GM23338 (cell line): ENCODE measurements around the gene NGF. TPM values are rescaled to one million over a fixed set of nuclear protein-coding genes. Genes with fewer than 3 reads are reported as not detected.

Experiments used
- ATAC-seq: fragments of 200-7000 bp; cut with Tn5 transposase; 3 replicates; pipeline ENCODE4 v1.9.1; 2020
- DNase-seq: peaks from one replicate; pipeline ENCODE4 v3.0.0-alpha.2; 2015; ENCODE audit warnings: low spot score
- H2AFZ ChIP-seq: fragments of 200-600 bp; sonication (generic); 2 replicates; pipeline ENCODE4 v1.8.0; 2016; ENCODE audit warnings: antibody characterized with exemption, mild to moderate bottlenecking, moderate library complexity
- H3F3A ChIP-seq: fragments of 200-600 bp; sonication (generic); replicated peaks from 2 replicates; pipeline ENCODE4 v1.8.0; 2017; ENCODE audit warnings: antibody characterized with exemption, mixed run types, low read depth
- H3K27ac ChIP-seq: fragments of 200-600 bp; sonication (generic); 2 replicates; pipeline ENCODE4 v1.6.1; 2016; ENCODE audit warnings: low read depth
- H3K27me3 ChIP-seq: fragments of 200-600 bp; sonication (generic); 2 replicates; pipeline ENCODE4 v1.8.0; 2016; ENCODE audit warnings: mild to moderate bottlenecking, mixed run types, moderate library complexity; ENCODE audit not compliant: insufficient read depth
- H3K36me3 ChIP-seq: fragments of 200-600 bp; sonication (generic); 2 replicates; pipeline ENCODE4 v1.8.0; 2016; ENCODE audit warnings: mild to moderate bottlenecking; ENCODE audit not compliant: insufficient read depth
- H3K4me1 ChIP-seq: fragments of 200-600 bp; sonication (generic); 2 replicates; pipeline ENCODE4 v1.8.0; 2016; ENCODE audit warnings: mild to moderate bottlenecking, moderate library complexity; ENCODE audit not compliant: insufficient read depth
- H3K4me2 ChIP-seq: fragments of 200-600 bp; sonication (generic); 2 replicates; pipeline ENCODE4 v1.7.1; 2017; ENCODE audit warnings: mixed run types
- H3K4me3 ChIP-seq: fragments of 200-600 bp; sonication (generic); 2 replicates; pipeline ENCODE4 v1.6.1; 2016; ENCODE audit warnings: mixed run types
- H3K79me2 ChIP-seq: fragments of 200-600 bp; sonication (generic); replicated peaks from 2 replicates; pipeline ENCODE4 v1.8.0; 2017; ENCODE audit warnings: mild to moderate bottlenecking; ENCODE audit not compliant: insufficient read depth
- H3K9me2 ChIP-seq: fragments of 200-600 bp; sonication (generic); 2 replicates; pipeline ENCODE4 v1.8.0; 2017; ENCODE audit not compliant: insufficient read depth
- H4K20me1 ChIP-seq: fragments of 200-600 bp; sonication (generic); replicated peaks from 2 replicates; pipeline ENCODE4 v1.8.0; 2017; ENCODE audit warnings: mild to moderate bottlenecking; ENCODE audit not compliant: insufficient read depth
- H3K27ac Mint-ChIP-seq: 2 replicates; pipeline ENCODE4 v1.8.0; 2020; ENCODE audit warnings: inconsistent platforms, mild to moderate bottlenecking, moderate library complexity, mixed read lengths
- H3K27me3 Mint-ChIP-seq: 3 replicates; pipeline ENCODE4 v1.8.0; 2022; ENCODE audit warnings: low read depth, mild to moderate bottlenecking, moderate library complexity, mixed read lengths, inconsistent platforms; ENCODE audit not compliant: insufficient read depth, poor library complexity
- H3K36me3 Mint-ChIP-seq: 3 replicates; pipeline ENCODE4 v1.8.0; 2021; ENCODE audit warnings: low read depth, mild to moderate bottlenecking, inconsistent platforms, moderate library complexity, mixed read lengths
- H3K4me1 Mint-ChIP-seq: 3 replicates; pipeline ENCODE4 v1.8.0; 2020; ENCODE audit warnings: mild to moderate bottlenecking, inconsistent platforms, mixed read lengths
- H3K4me3 Mint-ChIP-seq: 3 replicates; pipeline ENCODE4 v1.8.0; 2021; ENCODE audit warnings: moderate library complexity, mild to moderate bottlenecking, inconsistent platforms, mixed read lengths
- H3K9me3 Mint-ChIP-seq: 3 replicates; pipeline ENCODE4 v1.8.0; 2020; ENCODE audit warnings: moderate library complexity, mild to moderate bottlenecking, inconsistent platforms, mixed read lengths
- CREB1 ChIP-seq: fragments of 250-450 bp; sonication (Bioruptor Pico); IDR thresholded peaks from 2 replicates; pipeline ENCODE4 v1.5.0; 2020; ENCODE audit warnings: low read depth, mild to moderate bottlenecking, moderate library complexity
- CTCF ChIP-seq, 2 experiments: fragments of 200-600 bp in 1 of 2; sonication (generic) in 1 of 2; conservative IDR thresholded peaks; 2 replicates each; pipeline versions ENCODE4 v1.5.1 to v1.6.1; 2016 to 2017; ENCODE audit warnings: antibody characterized with exemption in 2 of 2, low read depth in 2 of 2, mild to moderate bottlenecking in 2 of 2, moderate library complexity in 1 of 2
- EZH2 ChIP-seq: fragments of 200-600 bp; sonication (generic); IDR thresholded peaks from one replicate; pipeline ENCODE4 v1.8.0; 2017; ENCODE audit warnings: antibody characterized with exemption, mild to moderate bottlenecking, low read depth; ENCODE audit not compliant: unreplicated experiment
- JUNB ChIP-seq: IDR thresholded peaks from one replicate; pipeline ENCODE4 v1.6.1; 2016; ENCODE audit warnings: antibody characterized with exemption; ENCODE audit not compliant: unreplicated experiment
- NANOG ChIP-seq: IDR thresholded peaks from 2 replicates; pipeline ENCODE4 v1.6.1; 2016; ENCODE audit warnings: antibody characterized with exemption, borderline replicate concordance
- POLR2AphosphoS5 ChIP-seq: IDR thresholded peaks from 2 replicates; pipeline ENCODE4 v1.6.1; 2016; ENCODE audit warnings: antibody characterized with exemption, low read depth
- REST ChIP-seq: IDR thresholded peaks from one replicate; pipeline ENCODE4 v1.6.1; 2018; ENCODE audit warnings: antibody characterized with exemption; ENCODE audit not compliant: unreplicated experiment
- STAT1 ChIP-seq: IDR thresholded peaks from one replicate; pipeline ENCODE4 v1.6.1; 2016; ENCODE audit warnings: antibody characterized with exemption; ENCODE audit not compliant: unreplicated experiment
- ZNF114 ChIP-seq: fragments of 250-450 bp; sonication (Bioruptor Pico); IDR thresholded peaks from 2 replicates; pipeline ENCODE4 v1.5.0; 2020; ENCODE audit warnings: mild to moderate bottlenecking, moderate library complexity
- ZNF331 ChIP-seq: fragments of 250-450 bp; sonication (Bioruptor Pico); IDR thresholded peaks from 2 replicates; pipeline ENCODE4 v1.5.0; 2020; ENCODE audit warnings: low read depth, mild to moderate bottlenecking, moderate library complexity
- polyA plus RNA-seq: library from polyadenylated mRNA; unstranded; fragments of >200 nt; fragmentation: Nextera tagmentation; extraction: Ambion mirVana; gene quantifications from 2 replicates; pipeline ENCODE4 v1.2.1, GENCODE V29; 2016
- total RNA-seq: library from RNA; depleted of rRNA; stranded (reverse); fragments of >200 nt; shearing (Covaris generic); gene quantifications from 2 replicates; pipeline ENCODE4 v1.2.3, GENCODE V29; 2014

Gene NGF
- total and polyA plus RNA-seq, 2 experiments from 2014 or later: 0.28 to 0.92 TPM

DNA sequence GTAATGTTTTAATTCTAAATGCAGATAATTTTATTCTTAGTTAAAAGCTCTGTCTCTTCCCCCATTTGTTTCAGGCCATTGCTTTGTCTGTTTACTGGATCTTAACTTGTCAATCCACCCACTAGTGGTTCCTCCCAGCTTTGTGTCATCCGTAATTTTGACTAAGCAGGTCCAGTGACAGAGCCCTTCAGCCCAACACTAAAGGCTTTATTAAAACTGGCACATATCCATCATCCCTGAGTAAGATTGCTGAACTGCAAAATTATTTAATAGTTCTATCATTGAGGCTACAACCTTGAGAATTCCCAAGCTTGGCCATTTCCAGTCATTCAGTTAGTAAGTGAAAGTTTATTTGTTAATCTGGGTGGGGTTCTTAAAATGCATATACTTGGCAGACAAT, 96.7 kb downstream of the NGF start:
- no peak overlapping the region for H3K27ac Mint-ChIP-seq
- no peak overlapping the region for H3K4me3 Mint-ChIP-seq
- ATAC-seq (no peak), DNase-seq (no peak)
- Histone ChIP-seq H4K20me1 (no peaks in the 10 kb centered on the region), H3F3A (no peaks in the 10 kb centered on the region), H3K4me1 (no peaks in the 10 kb centered on the region), H3K4me3 (no peak overlapping the region), H3K27me3 (no peaks in the 10 kb centered on the region), H3K4me2 (no peak overlapping the region), H3K27ac (no peak overlapping the region), H2AFZ (no peak overlapping the region), H3K9me2 (peaks cover 9% of the 10 kb centered on the region; the same call in 1 of the 2 replicates), H3K79me2 (no peaks in the 10 kb centered on the region), H3K36me3 (no peaks in the 10 kb centered on the region)
- no peaks in the 10 kb centered on the region for H3K27me3 Mint-ChIP-seq
- H3K9me3 Mint-ChIP-seq: peaks cover 5% of the 10 kb centered on the region; the same call in 1 of the 3 replicates
- TF ChIP-seq CREB1 (no peak), STAT1 (no peak), ZNF331 (CRISPR knock-in tag) (no peak), EZH2 (no peak), ZNF114 (CRISPR knock-in tag) (no peak), CTCF (conservative IDR thresholded peaks at IDR 0.05; ENCODE audit: low read depth in 2 of 2) (no peak)
- no peaks in the 10 kb centered on the region for H3K36me3 Mint-ChIP-seq
- peaks cover 3% of the 10 kb centered on the region; the same call in 2 of the 3 replicates for H3K4me1 Mint-ChIP-seq

DNA sequence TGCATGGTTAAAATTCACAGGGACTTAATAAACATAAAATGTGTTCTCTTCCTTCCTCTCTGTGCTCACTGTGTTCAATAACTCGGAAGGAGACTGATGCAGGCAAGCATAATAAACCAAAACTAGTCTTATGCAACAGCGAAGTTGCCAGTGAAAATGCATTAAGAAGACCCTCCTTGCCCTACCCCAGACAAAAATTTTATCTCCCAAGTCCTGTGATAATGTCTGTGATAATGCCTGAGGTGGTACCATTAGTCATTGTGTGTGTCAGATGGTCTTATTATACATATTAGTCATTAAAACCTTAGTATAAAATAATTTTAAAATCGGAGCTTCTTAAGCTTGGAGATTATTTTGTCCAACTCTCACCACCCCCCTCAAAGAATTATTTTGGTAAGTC, 97.8 kb downstream of the NGF start:
- Histone ChIP-seq H4K20me1 (no peaks in the 10 kb centered on the region), H3K4me1 (no peaks in the 10 kb centered on the region), H2AFZ (no peak overlapping the region), H3K4me3 (no peak overlapping the region), H3K36me3 (no peaks in the 10 kb centered on the region), H3F3A (no peaks in the 10 kb centered on the region), H3K27ac (no peak overlapping the region), H3K27me3 (no peaks in the 10 kb centered on the region), H3K9me2 (peaks cover 7% of the 10 kb centered on the region; the same call in 1 of the 2 replicates), H3K4me2 (no peak overlapping the region), H3K79me2 (no peaks in the 10 kb centered on the region)
- ATAC-seq (no peak), DNase-seq (no peak)
- no peaks in the 10 kb centered on the region for H3K36me3 Mint-ChIP-seq
- TF ChIP-seq STAT1 (no peak), REST (no peak), EZH2 (no peak), CTCF (conservative IDR thresholded peaks at IDR 0.05; ENCODE audit: low read depth in 2 of 2) (no peak), JUNB (no peak), ZNF114 (CRISPR knock-in tag) (no peak), POLR2AphosphoS5 (no peak), ZNF331 (CRISPR knock-in tag) (no peak), CREB1 (no peak), NANOG (no peak)
- H3K4me3 Mint-ChIP-seq: no peak overlapping the region
- peaks cover 5% of the 10 kb centered on the region; the same call in 1 of the 3 replicates for H3K9me3 Mint-ChIP-seq
- no peak overlapping the region for H3K27ac Mint-ChIP-seq
- peaks cover 3% of the 10 kb centered on the region; the same call in 2 of the 3 replicates for H3K4me1 Mint-ChIP-seq
- H3K27me3 Mint-ChIP-seq: no peaks in the 10 kb centered on the region
